Pancreas (tissue), 10 donors: Measurements from ENCODE around the gene ZMIZ2. TPM values are rescaled to one million over a fixed set of nuclear protein-coding genes. Genes with fewer than 3 reads are reported as not detected.

Source experiments
- ATAC-seq, 4 donors: fragments of 200-7000 bp; cut with Tn5 transposase; one replicate each; pipeline versions ENCODE4 v1.8.0 to v1.9.1; 2020; ENCODE audit warnings: mild to moderate bottlenecking in 4 of 4, moderate library complexity in 4 of 4
- DNase-seq, 6 donors: peaks; one replicate each; pipeline ENCODE4 v3.0.0-alpha.2; 2020
- FAIRE-seq: peaks from 2 replicates; lab custom pipeline; 2012; peaks lifted over from hg19 to GRCh38; lab: Jason Lieb, UNC
- H3K27ac ChIP-seq, 4 donors: fragments of 200-600 bp; sonication (generic); 1 replicate in 3 of 4; 2 replicates in 1 of 4; pipeline versions ENCODE4 v1.5.0 to v1.8.0; 2020
- H3K27me3 ChIP-seq, 4 donors: fragments of 200-600 bp; one replicate each; pipeline ENCODE4 v1.8.0; 2021
- H3K36me3 ChIP-seq, 3 donors: fragments of 200-600 bp; sonication (generic) in 1 of 3; one replicate each; pipeline versions ENCODE4 v1.5.0 to v1.8.0; 2020 to 2021
- H3K4me1 ChIP-seq, 3 donors: fragments of 200-600 bp; one replicate each; pipeline ENCODE4 v1.8.0; 2021
- H3K4me3 ChIP-seq, 4 donors: fragments of 200-600 bp; sonication (generic) in 2 of 4; one replicate each; pipeline versions ENCODE4 v1.5.0 to v1.8.0; 2020 to 2021
- H3K9me3 ChIP-seq, 4 donors: fragments of 200-600 bp; one replicate each; pipeline ENCODE4 v1.8.0; 2021
- WGBS, 2 donors: extraction: QIAGEN DNeasy Blood & Tissue Kit; methylation state at CpG; one replicate each; pipeline ENCODE4 v1.1.7; 2013; 5-methylcytosine and 5-hydroxymethylcytosine counted together
- intact Hi-C, 3 donors: fragments of 100-400 bp; cut with DNase I; formaldehyde crosslinking; loops; one replicate each; pipeline versions ENCODE4 v1.11.1 to v1.14.2; 2022
- polyA plus RNA-seq, 2 donors: library from polyadenylated mRNA; stranded (reverse); fragments of 200-250 nt; gene quantifications; one replicate each; pipeline ENCODE4 v1.2.3, GENCODE V29; 2013
- total RNA-seq, 6 donors: library from RNA; stranded (reverse); fragmentation: NEBNext Ultra II Directional in 4 of 6; extraction: Animal tissue kit (Norgen Biotek cat#: 25700) in 4 of 6; gene quantifications; one replicate each; pipeline versions ENCODE4 v1.2.1 to v1.2.4, GENCODE V29; 2021 to 2023
- TF ChIP-seq, protein P1 (sequence below), 4 donors: fragments of 200-600 bp; sonication (generic) in 3 of 4; IDR thresholded peaks; one replicate each; pipeline versions ENCODE4 v1.5.0 to v1.8.0; 2021; ENCODE audit warnings: antibody characterized with exemption in 4 of 4
- donor health status: healthy with polysubstance abuse.
- donor health status: DM: no; HTN: no; CAD: no; lungs with moderate emphysema.
- donor health status: DM: no; HTN: no; CAD: no.
- donor health status: control.
- donor health status: control.
- donor health status: Bipolar disorder and iron deficiency.
- donor health status: DM: yes; HTN: yes; CAD: no.
- donor health status: DM: no; HTN: no; CAD: no.
- donor health status: DM: no; HTN: no; CAD: no.
- donor health status: DM: yes; HTN: yes; CAD: no.

Gene ZMIZ2
- total and polyA plus RNA-seq, 8 donors: 38.4 to 199 (median 58.1) TPM

DNA sequence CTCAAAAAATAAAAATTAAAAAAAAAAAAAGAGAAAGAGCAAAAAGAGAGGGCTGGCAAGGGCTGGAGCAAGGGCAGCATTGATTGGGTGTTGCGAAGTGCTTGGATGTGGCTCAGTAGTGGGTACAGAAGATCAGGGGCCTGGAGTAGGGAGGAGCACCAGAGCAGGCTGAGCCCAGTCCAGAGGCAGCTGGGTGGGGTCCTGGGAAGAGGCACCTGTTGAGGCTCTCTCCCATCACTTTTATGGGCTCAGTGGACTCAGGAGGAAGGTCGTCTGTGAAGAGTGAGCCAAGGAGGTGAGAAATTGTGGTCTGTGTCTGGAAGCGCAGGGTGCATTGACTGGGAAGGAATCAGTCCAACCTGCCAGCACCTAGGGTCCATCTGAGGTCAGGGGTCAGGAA is 11.8 kb upstream of the ZMIZ2 start:
- H3K4me1 ChIP-seq: no peaks in the 10 kb centered on the region
- DNase-seq (no peak), ATAC-seq (no peak), FAIRE-seq (no peak)
- H3K36me3 ChIP-seq: no peaks in the 10 kb centered on the region
- H3K27ac ChIP-seq: no peak overlapping the region
- H3K4me3 ChIP-seq: no peak overlapping the region
- no peaks in the 10 kb centered on the region for H3K9me3 ChIP-seq
- WGBS, 2 donors: 79 to 88% methylated on average over 3 of the region's 3 CpGs
- TF ChIP-seq, protein P1, sequence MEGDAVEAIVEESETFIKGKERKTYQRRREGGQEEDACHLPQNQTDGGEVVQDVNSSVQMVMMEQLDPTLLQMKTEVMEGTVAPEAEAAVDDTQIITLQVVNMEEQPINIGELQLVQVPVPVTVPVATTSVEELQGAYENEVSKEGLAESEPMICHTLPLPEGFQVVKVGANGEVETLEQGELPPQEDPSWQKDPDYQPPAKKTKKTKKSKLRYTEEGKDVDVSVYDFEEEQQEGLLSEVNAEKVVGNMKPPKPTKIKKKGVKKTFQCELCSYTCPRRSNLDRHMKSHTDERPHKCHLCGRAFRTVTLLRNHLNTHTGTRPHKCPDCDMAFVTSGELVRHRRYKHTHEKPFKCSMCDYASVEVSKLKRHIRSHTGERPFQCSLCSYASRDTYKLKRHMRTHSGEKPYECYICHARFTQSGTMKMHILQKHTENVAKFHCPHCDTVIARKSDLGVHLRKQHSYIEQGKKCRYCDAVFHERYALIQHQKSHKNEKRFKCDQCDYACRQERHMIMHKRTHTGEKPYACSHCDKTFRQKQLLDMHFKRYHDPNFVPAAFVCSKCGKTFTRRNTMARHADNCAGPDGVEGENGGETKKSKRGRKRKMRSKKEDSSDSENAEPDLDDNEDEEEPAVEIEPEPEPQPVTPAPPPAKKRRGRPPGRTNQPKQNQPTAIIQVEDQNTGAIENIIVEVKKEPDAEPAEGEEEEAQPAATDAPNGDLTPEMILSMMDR (IDR thresholded peaks at IDR 0.05): no peak
- no peaks in the 10 kb centered on the region for H3K27me3 ChIP-seq
- intact Hi-C loops: no loop called here

DNA sequence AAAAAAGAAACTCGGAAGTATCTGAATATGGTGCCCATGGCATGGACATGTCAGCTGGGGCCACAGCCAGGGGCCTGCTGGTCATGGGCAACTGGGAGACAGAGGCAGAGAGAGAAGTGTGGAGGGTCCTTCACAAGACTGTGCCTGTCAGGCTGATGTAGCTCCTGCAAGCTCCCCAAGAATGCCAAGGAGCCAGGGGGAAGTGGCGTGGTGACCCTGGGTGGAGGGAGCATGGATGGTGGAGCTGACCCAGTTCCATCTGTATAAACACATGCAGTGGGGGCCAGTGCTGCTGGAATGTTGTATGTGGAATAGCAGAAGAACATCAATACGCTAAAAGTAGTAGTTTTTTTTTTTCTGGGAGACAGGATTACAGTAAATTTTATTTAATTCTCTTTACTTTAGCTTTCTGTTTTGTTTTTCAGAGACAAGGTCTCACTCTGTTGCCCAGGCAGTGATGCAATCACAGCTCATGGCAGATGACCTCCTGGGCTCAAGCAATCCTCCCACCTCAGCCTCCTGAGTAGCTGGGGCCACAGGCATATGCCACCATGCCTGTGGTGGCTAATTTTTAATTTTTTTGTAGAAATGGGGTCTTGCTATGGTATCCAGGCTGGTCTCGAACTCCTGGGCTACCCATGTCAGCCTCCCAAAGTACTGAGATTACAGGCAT is 10.5 kb upstream of the ZMIZ2 start:
- DNase-seq: no peak
- Histone ChIP-seq H3K27me3 (no peaks in the 10 kb centered on the region), H3K9me3 (no peaks in the 10 kb centered on the region), H3K36me3 (no peaks in the 10 kb centered on the region), H3K4me1 (no peaks in the 10 kb centered on the region), H3K27ac (no peak overlapping the region), H3K4me3 (no peak overlapping the region)
- TF ChIP-seq, protein P1 (IDR thresholded peaks at IDR 0.05): no peak
- no peak for FAIRE-seq
- ATAC-seq: no peak
- intact Hi-C loops: no loop called here
- WGBS, 2 donors: 82 to 90% methylated on average over 4 of the region's 4 CpGs

DNA sequence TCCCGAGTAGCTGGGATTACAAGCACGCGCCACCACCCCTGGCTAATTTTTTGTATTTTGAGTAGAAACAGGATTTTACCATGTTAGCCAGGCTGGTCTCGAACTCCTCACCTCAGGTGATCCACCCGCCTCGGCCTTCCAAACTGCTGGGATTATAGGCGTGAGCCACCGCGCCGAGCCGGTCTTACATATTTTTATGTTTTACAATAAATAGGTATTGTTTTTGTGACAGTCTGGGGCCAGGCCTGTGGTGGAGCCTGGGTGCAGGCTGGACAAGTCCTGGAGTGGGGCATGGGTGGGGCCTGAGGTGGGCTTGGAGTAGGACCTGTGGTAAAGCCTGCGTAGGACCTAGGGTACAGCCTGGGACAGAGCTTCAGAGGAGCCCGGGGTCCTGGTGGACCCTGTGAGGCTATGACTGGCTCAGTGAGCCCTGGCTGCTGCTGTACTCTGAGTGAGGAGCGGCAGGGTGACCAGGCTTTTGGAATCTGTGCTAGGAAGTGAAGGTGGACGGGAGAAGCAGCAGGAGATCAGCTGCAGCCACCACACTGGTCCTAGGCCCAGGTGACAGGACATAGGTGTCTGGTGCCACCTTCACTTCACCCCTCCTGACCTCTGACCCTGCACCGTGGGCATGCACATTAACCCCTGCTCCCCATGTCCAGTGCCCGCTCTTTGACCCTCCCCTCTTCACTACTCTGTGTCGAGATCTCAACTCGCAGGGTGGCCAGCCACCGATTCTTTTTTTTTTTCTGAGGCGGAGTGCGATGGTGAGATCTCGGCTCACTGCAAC is 9.6 kb upstream of the ZMIZ2 start:
- Histone ChIP-seq H3K27me3 (no peaks in the 10 kb centered on the region), H3K4me3 (no peak overlapping the region), H3K4me1 (no peaks in the 10 kb centered on the region), H3K27ac (no peak overlapping the region), H3K36me3 (no peaks in the 10 kb centered on the region), H3K9me3 (no peaks in the 10 kb centered on the region)
- DNase-seq: no peak
- intact Hi-C loops: no loop called here
- no peak for ATAC-seq
- TF ChIP-seq, protein P1 (IDR thresholded peaks at IDR 0.05): no peak
- FAIRE-seq: no peak
- WGBS, 2 donors: 88 to 94% methylated on average over 23 of the region's 23 CpGs

DNA sequence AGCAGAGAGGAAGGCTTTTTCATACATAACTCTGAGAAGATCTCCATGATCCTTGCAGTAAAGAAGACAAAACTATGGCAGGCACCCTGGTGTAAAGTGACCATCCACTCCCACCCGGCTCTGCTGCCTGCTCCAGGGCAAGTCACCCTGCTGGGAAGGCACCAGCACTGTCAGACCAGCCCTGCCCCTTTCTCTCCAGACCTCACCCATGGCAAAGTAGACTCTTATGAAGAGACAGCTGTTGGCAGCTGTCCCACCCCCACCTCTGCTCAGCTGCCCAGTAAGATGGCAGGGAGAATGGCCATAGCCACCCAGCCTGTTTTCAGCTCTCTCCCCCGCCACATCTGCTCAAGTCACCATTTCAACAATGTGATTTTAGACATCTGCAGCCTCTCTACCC is 8.6 kb upstream of the ZMIZ2 start:
- intact Hi-C loops: no loop called here
- Histone ChIP-seq H3K4me1 (no peaks in the 10 kb centered on the region), H3K36me3 (no peaks in the 10 kb centered on the region), H3K9me3 (no peaks in the 10 kb centered on the region), H3K4me3 (no peak overlapping the region), H3K27ac (no peak overlapping the region), H3K27me3 (no peaks in the 10 kb centered on the region)
- no peak for FAIRE-seq
- 86 to 100% methylated on average over 2 of the region's 2 CpGs for WGBS, 2 donors
- TF ChIP-seq, protein P1 (IDR thresholded peaks at IDR 0.05): no peak
- no peak for DNase-seq
- ATAC-seq: no peak

DNA sequence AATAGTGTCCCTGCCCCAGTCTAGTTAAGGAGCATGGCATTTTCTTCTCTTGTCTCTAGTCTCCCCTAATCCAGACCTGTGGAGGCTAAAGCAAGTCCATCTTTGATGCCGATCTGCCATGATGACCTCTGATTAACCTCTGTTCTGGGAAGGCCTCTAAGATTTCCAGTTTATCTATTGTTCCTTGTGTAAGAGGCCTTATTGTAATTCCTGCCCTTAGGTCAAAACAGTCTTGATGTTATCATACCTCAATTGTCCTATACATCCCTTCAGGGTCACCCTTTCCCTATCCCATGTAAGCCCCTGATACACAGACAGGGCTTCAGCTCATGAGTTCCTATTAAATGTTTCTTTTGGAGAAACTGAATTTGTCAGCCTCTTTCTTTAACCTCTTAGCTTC is 4.9 kb upstream of the ZMIZ2 start:
- no peak for DNase-seq
- Histone ChIP-seq H3K27ac (no peak overlapping the region), H3K36me3 (no peaks in the 10 kb centered on the region), H3K4me3 (no peak overlapping the region), H3K9me3 (no peaks in the 10 kb centered on the region), H3K27me3 (no peaks in the 10 kb centered on the region), H3K4me1 (peaks cover 0 to 4% (median 0%) of the 10 kb centered on the region in 3 donors)
- no peak for ATAC-seq
- intact Hi-C loops: no loop called here
- WGBS, 2 donors: 88 to 90% methylated on average over 1 of the region's 1 CpG
- TF ChIP-seq, protein P1 (IDR thresholded peaks at IDR 0.05): no peak
- FAIRE-seq: no peak
